ENCODE data around the gene NDUFA13. TPM values are rescaled to one million over a fixed set of nuclear protein-coding genes. Genes with fewer than 3 reads are reported as not detected.

NDUFA13 gene
- total RNA-seq, 2 experiments from 2014 or later, result 371 to 388 TPM

- peaks cover 20% of the 10 kb centered on the region for H3K4me1 Mint-ChIP-seq
- CTCF ChIA-PET, result interaction anchor here (0.6 kb wide), 1 partner anchor 31 kb away, joined by 3 read pairs; no protein-coding TSS in a partner anchor
- peak; percentile 42 for DNase-seq
- no peak overlapping the region for H3K4me3 Mint-ChIP-seq
- no peak overlapping the region for H3K27ac Mint-ChIP-seq
- no peaks in the 10 kb centered on the region for H3K27me3 Mint-ChIP-seq
- no peaks in the 10 kb centered on the region for H3K9me3 Mint-ChIP-seq
- peaks cover 69% of the 10 kb centered on the region for H3K36me3 Mint-ChIP-seq (ENCODE audit: low read depth)
- POLR2A ChIA-PET, result no interaction called here
These were observed 46.8 kb downstream of the NDUFA13 start for GRCh38 chr19:19562665-19563347.

- Mint-ChIP-seq H3K27ac (no peak overlapping the region), H3K27me3 (no peaks in the 10 kb centered on the region), H3K36me3 (ENCODE audit: low read depth) (peaks cover 69% of the 10 kb centered on the region), H3K4me1 (peaks cover 20% of the 10 kb centered on the region), H3K4me3 (no peak overlapping the region), H3K9me3 (no peaks in the 10 kb centered on the region)
- POLR2A ChIA-PET, result no interaction called here
- CTCF ChIA-PET, result interaction anchor here (0.6 kb wide), 1 partner anchor 31 kb away, joined by 3 read pairs; no protein-coding TSS in a partner anchor
- DNase-seq, result no peak
These were observed 47.4 kb downstream of the NDUFA13 start for GRCh38 chr19:19563348-19563848.

GRCh38 chr19:19566306-19566705 is 50.3 kb downstream of the NDUFA13 start:
- peaks cover 5% of the 10 kb centered on the region for H3K4me1 Mint-ChIP-seq
- no peak for DNase-seq
- POLR2A ChIA-PET, result interaction anchor here (0.8 to 0.9 kb wide), 2 partner anchors 14 to 57 kb away, joined by 3 read pairs; no protein-coding TSS in a partner anchor
- CTCF ChIA-PET, result no interaction called here
- no peak overlapping the region for H3K27ac Mint-ChIP-seq
- no peak overlapping the region for H3K4me3 Mint-ChIP-seq
- no peaks in the 10 kb centered on the region for H3K27me3 Mint-ChIP-seq
- H3K36me3 Mint-ChIP-seq (ENCODE audit: low read depth), result peaks cover 78% of the 10 kb centered on the region
- H3K9me3 Mint-ChIP-seq, result no peaks in the 10 kb centered on the region

GRCh38 chr19:19567391-19567790 is 51.4 kb downstream of the NDUFA13 start:
- DNase-seq, result no peak
- peaks cover 4% of the 10 kb centered on the region for H3K4me1 Mint-ChIP-seq
- no peak overlapping the region for H3K27ac Mint-ChIP-seq
- no peak overlapping the region for H3K4me3 Mint-ChIP-seq
- H3K27me3 Mint-ChIP-seq, result no peaks in the 10 kb centered on the region
- no peaks in the 10 kb centered on the region for H3K9me3 Mint-ChIP-seq
- POLR2A ChIA-PET, result interaction anchor here (1.2 kb wide), 1 partner anchor 20 kb away, joined by 3 read pairs; no protein-coding TSS in a partner anchor
- CTCF ChIA-PET, result interaction anchor here (2.5 kb wide), 1 partner anchor 14 kb away, joined by 22 read pairs; no protein-coding TSS in a partner anchor
- peaks cover 68% of the 10 kb centered on the region for H3K36me3 Mint-ChIP-seq (ENCODE audit: low read depth)

GRCh38 chr19:19568802-19569756 is 53.1 kb downstream of the NDUFA13 start:
- peaks cover 59% of the 10 kb centered on the region for H3K36me3 Mint-ChIP-seq (ENCODE audit: low read depth)
- ChIA-PET POLR2A (interaction anchor here (0.8 to 1.6 kb wide), 4 partner anchors 9 to 75 kb away, joined by 3 to 7 read pairs (median 3); no protein-coding TSS in a partner anchor), CTCF (interaction anchor here (1.0 to 2.5 kb wide), 2 partner anchors 14 to 16 kb away, joined by 3 to 22 read pairs; no protein-coding TSS in a partner anchor)
- H3K27me3 Mint-ChIP-seq, result no peaks in the 10 kb centered on the region
- H3K9me3 Mint-ChIP-seq, result no peaks in the 10 kb centered on the region
- DNase-seq, result no peak
- H3K27ac Mint-ChIP-seq, result peak overlapping the region; percentile 33
- no peak overlapping the region for H3K4me3 Mint-ChIP-seq
- peaks cover 5% of the 10 kb centered on the region for H3K4me1 Mint-ChIP-seq

GRCh38 chr19:19570571-19570970 is 54.5 kb downstream of the NDUFA13 start:
- no peaks in the 10 kb centered on the region for H3K9me3 Mint-ChIP-seq
- H3K27me3 Mint-ChIP-seq, result no peaks in the 10 kb centered on the region
- peaks cover 10% of the 10 kb centered on the region for H3K4me1 Mint-ChIP-seq
- peak overlapping the region; percentile 5 for H3K27ac Mint-ChIP-seq
- no peak for DNase-seq
- peaks cover 49% of the 10 kb centered on the region for H3K36me3 Mint-ChIP-seq (ENCODE audit: low read depth)
- CTCF ChIA-PET, result interaction anchor here (1.3 kb wide), 1 partner anchor 16 kb away, joined by 3 read pairs; no protein-coding TSS in a partner anchor
- no peak overlapping the region for H3K4me3 Mint-ChIP-seq
- POLR2A ChIA-PET, result no interaction called here

- peaks cover 50% of the 10 kb centered on the region for H3K36me3 Mint-ChIP-seq (ENCODE audit: low read depth)
- H3K27ac Mint-ChIP-seq, result no peak overlapping the region
- H3K27me3 Mint-ChIP-seq, result no peaks in the 10 kb centered on the region
- H3K4me1 Mint-ChIP-seq, result peaks cover 10% of the 10 kb centered on the region
- CTCF ChIA-PET, result interaction anchor here (1.3 kb wide), 1 partner anchor 17 kb away, joined by 3 read pairs; no protein-coding TSS in a partner anchor
- DNase-seq, result no peak
- POLR2A ChIA-PET, result interaction anchor here (0.7 kb wide), 1 partner anchor 51 kb away, joined by 3 read pairs; no protein-coding TSS in a partner anchor
- no peak overlapping the region for H3K4me3 Mint-ChIP-seq
- no peaks in the 10 kb centered on the region for H3K9me3 Mint-ChIP-seq
These were observed 55.2 kb downstream of the NDUFA13 start for GRCh38 chr19:19571071-19571786.

GRCh38 chr19:19575411-19575810 is 59.4 kb downstream of the NDUFA13 start:
- H3K27ac Mint-ChIP-seq, result peak overlapping the region; percentile 31
- no peaks in the 10 kb centered on the region for H3K9me3 Mint-ChIP-seq
- H3K4me3 Mint-ChIP-seq, result no peak overlapping the region
- no peak for DNase-seq
- CTCF ChIA-PET, result interaction anchor here (2.4 kb wide), 1 partner anchor 22 kb away, joined by 7 read pairs; no protein-coding TSS in a partner anchor
- H3K4me1 Mint-ChIP-seq, result peaks cover 13% of the 10 kb centered on the region
- H3K27me3 Mint-ChIP-seq, result no peaks in the 10 kb centered on the region
- POLR2A ChIA-PET, result interaction anchor here (1.6 kb wide), 1 partner anchor 23 kb away, joined by 4 read pairs; no protein-coding TSS in a partner anchor
- H3K36me3 Mint-ChIP-seq (ENCODE audit: low read depth), result peaks cover 27% of the 10 kb centered on the region

Other genes starting within 250 kb of the NDUFA13 start
- not detected for gene TM6SF2, start 242.9 kb upstream of the NDUFA13 start, total RNA-seq
- gene SUGP1, start 195.7 kb upstream of the NDUFA13 start, total RNA-seq, result 10 to 100 TPM; 63.1 to 67.1 TPM
- 10 to 100 TPM; 68.8 to 76.9 TPM for gene MAU2, start 195.4 kb upstream of the NDUFA13 start, total RNA-seq
- gene GATAD2A, start 110.5 kb upstream of the NDUFA13 start, total RNA-seq, result 100 to 1,000 TPM; 109 to 113 TPM
- gene TSSK6, start 677 bp upstream of the NDUFA13 start, total RNA-seq, result 1 to 10 TPM; 5.3 to 5.7 TPM
- 1 to 10 TPM; 8.2 to 8.7 TPM for gene YJEFN3, start 12.7 kb downstream of the NDUFA13 start, total RNA-seq
- gene CILP2, start 22.0 kb downstream of the NDUFA13 start, total RNA-seq, result under 1 TPM in 1 of 2 experiments, not detected in 1; 0.08 TPM
- 10 to 100 TPM; 49.0 to 55.6 TPM for gene PBX4, start 102.5 kb downstream of the NDUFA13 start, total RNA-seq
- gene LPAR2, start 112.0 kb downstream of the NDUFA13 start, total RNA-seq, result 10 to 100 TPM; 43.2 to 46.2 TPM
- gene GMIP, start 127.4 kb downstream of the NDUFA13 start, total RNA-seq, result 100 to 1,000 TPM; 111 to 112 TPM
- 100 to 1,000 TPM; 102 to 107 TPM for gene ATP13A1, start 147.5 kb downstream of the NDUFA13 start, total RNA-seq
- gene ZNF101, start 152.6 kb downstream of the NDUFA13 start, total RNA-seq, result 100 to 1,000 TPM; 105 to 108 TPM
- gene ZNF14, start 216.9 kb downstream of the NDUFA13 start, total RNA-seq, result 1 to 10 TPM; 8.0 to 8.4 TPM